Esophagus mucosa (tissue), 1 donor: ENCODE measurements around the gene NOXA1. TPM values are rescaled to one million over a fixed set of nuclear protein-coding genes. Genes with fewer than 3 reads are reported as not detected.
A peak's percentile ranks its signal among the peaks of the same experiment; 100 is the strongest.

Experiments used
- ATAC-seq: fragments of 200-7000 bp; cut with Tn5 transposase; one replicate; pipeline ENCODE4 v1.9.1; 2020
- total RNA-seq: library from RNA; stranded (reverse); gene quantifications from one replicate; pipeline ENCODE4 v1.2.4, GENCODE V29; 2023
- donor health status: DM: yes; HTN: yes; CAD: no.

NOXA1 gene
- total RNA-seq, 1 donor from 2014 or later: 5.5 TPM

DNA sequence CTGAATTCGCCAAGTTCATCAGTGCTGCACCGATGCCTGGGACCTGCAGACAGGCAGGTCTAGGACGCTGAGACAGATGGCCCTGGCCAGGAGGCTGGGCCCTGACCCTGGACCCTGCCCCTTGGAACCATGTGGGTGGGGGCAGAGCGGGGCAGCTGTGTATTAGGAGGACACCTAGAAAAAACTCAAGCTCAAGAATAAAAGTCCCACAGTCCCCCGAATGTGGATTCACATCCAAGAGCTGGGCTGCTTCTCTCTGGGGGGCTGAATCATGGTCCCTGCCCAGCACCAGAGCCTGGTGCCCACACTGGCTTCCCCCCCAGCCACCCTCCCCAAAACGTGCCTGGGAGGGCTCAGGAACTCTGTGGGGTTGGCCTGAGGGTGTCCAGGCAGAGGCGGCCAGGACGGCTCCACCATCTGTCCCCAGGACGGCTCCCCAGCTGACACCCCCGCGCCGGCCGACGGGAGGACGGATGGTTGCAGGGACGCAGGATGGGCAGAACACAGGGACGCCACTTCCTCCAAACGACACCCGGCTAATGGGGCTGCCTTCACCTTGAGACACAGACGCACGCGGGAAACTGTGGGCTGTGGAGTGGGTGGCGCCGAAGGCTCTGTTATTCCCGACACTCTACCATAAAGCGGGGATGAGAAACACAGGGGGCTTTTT, 35.2 kb upstream of the NOXA1 start:
- no peak for ATAC-seq

DNA sequence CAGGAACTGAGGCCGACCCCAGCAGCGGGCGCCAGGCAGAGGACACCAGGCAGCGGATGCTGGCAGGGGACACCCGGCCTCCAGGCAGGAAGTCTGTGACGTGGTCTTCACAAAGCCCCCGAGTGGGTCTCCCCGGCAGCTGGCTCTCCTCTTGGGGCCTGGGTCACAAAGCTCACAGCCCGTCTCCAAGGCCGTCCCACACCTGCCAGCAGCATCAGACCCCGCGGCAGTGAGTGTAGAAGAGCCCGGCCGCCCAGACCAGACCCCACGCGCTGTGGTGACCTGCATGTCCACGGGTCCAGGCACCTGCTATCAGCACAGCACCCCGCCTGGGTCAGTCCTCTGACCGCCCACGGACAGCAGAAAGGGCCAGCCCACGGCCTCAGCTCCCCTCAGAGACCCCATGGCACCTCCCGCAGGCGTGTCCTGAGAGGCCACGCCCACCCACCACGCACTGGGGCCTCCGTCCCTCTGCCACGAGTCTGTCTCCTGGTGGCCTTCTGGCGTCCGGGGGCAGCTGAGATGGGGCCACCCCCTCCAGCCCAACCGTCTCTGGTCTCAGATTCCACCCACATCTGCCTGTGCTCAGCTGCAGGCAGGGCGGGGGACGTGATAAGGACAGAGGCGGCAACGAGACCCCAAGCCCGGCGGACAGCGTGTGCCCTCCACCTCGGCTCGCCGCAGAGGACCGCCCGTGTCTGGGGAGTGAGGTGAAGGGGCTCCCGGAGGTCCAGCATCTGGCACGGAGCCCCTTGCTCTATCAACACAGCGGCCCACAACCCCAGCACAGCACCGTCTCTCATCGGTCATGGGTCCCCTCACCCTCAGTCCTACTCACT, 34.4 kb upstream of the NOXA1 start:
- no peak for ATAC-seq

DNA sequence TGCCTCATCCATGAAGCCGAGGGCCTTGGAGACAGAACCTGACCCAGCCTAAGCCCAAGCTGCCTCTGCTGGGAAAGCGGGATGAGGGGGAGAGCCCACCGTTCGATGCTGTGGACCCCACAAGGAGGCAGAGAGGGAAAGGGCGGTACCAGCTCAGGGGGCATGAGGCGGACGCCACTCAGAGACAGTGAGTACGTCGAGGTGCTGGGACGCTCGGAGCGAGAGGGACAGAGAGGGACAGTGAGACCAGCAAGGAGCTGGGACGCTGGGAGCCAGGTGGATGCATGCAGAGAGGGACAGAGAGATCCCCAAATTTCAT, 33.8 kb upstream of the NOXA1 start:
- ATAC-seq: no peak

DNA sequence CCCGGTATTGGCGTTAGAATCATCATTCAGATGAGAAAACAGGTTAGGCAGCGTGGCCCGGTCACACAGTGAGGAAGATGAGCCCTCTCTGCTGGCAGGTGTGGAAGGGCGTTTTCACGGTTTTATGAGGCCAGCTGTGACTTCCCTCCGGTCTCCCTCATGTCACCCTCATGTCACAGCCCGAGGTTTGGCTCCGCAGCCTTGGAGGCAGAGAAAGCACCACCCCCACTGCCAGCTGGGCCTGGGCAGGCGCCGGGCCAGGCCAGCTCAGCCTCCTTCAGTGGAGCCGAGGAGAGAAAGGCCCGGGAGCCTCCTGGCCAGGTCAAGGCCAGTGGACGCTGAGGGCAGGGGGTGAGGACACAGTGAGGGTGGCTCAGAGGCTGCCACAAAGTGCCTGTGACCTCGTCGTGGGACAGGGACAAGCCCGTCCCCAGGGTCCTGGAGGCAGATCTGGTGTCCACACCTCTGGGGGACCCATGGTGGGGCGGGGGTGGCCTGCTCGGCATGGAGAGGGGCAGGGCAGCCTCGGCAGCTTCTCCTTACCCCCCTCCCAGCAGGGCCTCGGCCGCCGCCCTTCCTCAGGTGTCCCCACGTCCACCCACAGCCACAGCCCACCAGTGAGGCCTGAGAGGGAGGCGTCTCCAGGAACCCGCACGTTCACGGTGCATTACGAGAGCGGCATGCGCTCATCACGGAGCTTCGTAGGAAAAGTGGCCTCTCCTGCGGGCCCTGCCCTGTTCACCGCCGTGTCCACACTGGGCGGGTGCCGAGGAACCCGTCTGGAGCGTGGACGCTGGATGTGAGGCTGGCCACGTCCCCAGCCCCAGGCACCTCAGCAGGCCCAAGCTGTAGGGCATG, 32.4 kb upstream of the NOXA1 start:
- peak; percentile 22 for ATAC-seq

DNA sequence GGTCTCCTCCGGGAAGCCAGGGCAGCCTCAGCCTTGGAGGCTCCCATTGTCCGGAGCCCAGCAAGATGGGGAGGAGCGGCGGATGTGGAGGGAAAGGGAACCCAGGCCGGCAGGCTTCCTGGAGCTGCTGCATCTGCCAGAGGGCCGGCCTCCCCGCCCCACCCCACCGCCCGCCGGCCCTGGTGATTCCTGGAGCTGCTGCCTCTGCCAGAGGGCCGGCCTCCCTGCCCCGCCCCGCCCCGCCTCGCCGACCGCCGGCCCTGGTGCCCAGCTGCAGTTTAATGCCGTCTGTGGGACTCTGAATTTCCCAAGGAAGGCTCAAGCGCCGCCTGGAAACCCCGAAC, 31.8 kb upstream of the NOXA1 start:
- peak; percentile 23 for ATAC-seq

DNA sequence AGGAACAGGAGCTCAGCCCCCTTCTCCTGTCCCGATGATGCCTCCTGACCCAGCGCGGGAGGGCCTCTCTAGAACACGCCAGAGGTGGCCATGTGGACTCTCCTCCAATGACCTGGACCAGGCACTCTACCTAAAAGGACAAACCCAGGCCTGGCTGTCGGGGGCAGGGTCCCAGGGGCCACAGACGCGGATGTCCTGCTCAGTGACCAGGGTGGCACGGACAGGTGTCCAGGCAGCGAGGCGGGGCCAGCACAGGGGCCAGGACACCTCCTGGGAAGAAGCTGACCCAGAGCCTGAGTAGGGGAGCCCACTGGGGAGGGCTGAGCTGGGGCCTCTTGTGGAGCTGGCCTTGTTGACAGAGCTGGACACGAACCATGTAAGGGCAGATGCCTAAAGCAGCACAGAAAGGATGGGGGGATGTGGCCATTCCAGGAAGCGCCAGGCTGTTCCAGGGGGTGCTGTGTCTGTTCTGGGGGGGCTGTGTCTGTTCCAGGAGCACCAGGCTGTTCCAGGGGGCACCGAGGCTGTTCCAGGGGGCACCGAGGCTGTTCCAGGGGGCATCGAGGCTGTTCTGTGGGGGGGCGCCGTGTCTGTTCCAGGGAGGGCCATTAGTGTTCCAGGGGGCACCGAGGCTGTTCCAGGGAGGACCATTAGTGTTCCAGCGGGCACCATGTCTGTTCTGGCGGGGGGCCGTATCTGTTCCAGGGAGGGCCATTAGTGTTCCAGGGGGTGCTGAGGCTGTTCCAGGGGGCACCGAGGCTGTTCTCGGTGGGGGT, 30.8 kb upstream of the NOXA1 start:
- ATAC-seq: no peak

DNA sequence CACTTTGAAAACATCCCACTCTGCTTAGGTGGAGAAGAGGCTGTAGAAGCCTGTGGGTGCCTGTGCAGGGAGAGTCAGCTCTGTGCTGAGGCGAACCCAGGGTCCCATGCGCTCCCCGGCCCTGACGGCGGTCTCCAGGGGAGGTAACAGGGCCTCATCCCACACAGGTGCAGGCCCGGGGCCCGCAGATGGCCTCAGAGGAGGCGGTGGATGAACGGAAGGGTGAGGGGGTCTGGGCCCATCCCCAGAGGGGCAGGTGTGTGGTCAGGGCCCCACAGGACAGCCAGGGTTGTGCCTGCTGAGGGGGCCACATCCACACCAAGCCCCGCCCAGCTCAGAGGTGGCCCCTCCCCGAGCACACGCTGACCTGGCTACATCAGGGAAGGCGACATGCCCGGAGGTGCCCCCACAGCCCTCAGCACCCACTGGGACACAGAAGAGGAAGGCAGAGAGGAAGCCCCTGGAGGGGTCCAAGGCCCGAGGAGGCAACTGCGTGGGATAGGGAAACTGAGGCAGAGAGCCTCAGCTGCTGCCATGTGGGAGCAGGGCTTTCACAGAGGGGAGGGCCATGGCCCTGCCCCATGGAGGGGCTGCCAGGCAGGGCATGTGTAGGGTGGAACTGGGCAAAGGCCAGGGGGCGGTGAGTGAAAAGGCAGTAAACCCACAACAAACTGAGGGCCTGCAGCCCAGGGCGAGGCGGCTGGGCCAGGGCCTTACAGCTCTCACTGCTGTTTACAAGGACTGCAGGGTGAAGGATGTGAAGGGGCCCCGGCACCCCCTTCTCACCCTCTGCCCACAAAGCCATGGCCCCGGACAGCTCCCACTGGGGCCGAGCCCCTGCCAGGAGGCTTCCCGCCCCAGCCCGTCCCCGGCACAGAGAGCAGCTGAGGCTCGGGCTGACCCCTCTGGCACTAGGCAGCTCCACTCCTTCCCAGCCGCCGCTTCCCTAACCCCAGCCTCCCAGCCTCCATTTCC, 29.7 kb upstream of the NOXA1 start:
- ATAC-seq: no peak

DNA sequence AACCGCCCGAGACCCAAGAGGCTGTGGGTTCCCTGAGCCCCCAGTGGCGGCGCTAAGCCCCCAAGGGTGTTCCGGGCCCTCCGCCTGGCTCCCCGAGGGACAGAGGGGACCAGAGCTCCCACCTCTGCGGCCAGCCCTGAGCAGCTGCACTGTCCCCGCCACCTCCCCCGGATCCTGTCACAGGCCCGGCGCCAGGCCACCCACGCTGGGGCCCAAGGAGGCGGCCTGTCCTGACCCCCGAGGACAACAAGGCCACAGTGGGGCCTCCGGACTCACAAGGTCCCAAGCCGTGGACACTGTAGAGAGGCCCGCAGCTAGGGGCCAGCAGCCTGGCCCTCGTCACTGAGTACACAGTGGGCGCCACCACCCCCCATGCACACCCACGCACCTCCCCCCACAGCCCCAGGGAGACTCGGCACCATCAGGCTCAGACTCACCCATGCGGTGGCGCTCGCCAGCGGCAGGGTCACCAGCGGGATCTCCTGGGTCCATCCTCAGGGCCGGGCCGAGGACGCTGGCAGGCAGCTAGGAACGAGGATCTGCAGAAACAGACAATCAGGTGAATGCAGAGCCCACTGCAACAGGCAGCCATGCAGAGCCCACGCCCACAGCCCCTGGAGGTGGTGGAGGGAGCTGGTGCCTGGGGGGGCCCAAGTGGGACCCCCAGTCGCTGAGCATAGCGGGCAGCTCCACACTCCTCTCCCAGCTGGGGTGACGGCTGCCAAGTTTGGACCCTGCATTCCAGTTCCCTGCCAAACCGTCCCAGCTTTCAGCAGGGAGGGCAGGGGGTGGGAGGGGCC, 28.1 kb upstream of the NOXA1 start:
- no peak for ATAC-seq

DNA sequence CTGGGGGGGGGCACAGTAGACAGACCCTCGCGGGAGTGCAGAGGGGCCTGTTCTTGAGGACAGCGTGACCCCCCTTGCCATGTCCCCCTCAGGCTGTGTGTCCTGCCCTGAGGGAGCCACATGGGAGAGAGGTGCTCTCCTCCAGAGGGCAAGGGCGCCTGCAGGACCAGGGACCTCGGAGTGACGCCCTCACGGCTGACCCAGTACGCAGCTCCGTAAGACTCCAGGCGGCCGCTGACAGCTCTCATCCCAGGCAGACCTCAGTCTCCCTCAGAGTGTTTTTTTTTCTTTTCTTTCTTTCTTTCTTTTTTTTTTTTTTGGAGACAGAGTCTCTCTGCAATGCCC, 27.6 kb upstream of the NOXA1 start:
- no peak for ATAC-seq

DNA sequence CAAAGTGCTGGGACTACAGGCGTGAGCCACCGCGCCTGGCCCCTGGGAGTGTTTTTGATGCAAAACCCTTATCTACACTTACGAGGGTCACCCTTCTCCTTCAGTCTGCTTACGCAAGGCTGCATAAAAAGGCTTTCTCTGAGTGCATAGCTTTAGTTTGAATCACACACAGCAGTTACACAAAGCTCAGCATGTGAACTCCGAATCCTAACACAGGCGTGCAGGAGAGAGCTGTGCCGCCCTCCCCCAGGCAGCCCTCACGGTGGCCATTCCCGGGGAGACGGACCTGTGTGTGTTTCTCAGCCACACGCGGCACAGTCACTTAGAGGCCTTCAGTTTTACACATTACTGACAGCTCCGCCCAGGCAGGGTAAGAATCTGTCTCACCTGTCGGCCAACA, 27.0 kb upstream of the NOXA1 start:
- no peak for ATAC-seq

DNA sequence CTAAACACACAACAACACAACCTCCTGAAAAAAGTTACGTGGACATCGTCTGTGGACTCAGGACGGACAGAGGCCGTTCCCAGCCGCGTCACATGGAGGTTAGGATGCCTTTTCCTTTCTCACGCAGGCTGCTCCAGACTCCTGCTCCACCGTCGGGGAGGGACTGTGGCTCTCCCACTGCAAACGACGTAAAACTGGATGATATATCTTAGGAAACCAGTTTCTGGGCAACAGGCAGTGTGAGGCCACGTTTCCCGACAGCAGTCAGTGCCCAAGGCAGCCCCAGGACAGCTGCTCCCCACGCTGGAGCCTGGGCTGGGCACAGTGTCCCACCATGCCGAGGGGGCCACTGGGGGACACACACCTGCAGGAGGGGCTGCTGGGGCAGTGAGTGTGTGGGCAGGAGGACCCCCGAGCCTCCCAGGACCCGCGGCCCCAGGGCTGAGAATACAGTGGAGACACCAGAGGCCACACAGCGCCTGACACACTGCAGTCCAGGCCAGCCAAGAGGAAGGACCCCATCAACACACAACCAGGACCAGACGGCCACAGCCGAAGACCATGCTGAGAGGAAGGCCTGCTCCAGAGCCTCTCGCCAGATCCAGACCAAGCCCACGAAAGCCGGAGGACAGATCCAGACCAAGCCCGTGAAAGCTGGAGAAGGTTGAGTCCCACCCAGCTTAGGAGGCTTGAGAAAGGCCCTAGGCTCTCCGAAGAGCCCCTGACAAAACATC, 26.4 kb upstream of the NOXA1 start:
- peak; percentile 22 for ATAC-seq

DNA sequence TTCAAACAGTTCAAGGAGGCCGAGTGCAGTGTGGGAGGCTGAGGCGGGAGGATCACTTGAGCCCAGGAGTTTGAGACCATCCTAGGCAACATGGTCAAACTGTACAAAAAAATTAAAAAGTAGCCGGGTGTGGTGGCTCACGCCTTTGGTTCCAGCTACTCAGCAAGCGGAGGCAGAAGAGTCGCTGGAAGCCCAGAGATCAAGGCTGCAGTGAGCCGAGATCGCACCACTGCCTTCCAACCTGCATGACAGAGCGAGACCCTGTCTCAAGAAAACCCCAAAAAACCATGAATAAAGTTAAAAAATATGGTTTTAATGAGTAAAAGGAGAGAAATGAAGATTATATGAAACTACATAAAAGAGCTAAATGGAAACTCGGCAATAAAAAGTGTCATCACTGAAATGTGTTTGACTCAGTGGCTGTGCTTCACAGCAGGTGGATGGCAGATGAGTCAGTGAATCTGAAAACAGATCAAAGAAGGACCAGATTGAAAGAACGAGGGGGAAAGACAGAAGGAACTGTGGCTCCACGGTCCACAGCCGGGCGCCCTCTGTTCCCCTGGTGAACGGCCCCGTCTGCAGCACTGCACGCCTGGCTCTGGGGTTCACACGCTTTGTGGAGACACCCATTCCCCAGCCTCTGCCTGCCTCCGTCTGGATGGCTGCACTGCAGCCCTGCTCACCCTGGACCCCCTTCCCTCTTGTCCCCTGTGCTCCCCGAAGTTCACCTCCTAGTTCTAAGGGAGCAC, 25.3 kb upstream of the NOXA1 start:
- ATAC-seq: no peak

DNA sequence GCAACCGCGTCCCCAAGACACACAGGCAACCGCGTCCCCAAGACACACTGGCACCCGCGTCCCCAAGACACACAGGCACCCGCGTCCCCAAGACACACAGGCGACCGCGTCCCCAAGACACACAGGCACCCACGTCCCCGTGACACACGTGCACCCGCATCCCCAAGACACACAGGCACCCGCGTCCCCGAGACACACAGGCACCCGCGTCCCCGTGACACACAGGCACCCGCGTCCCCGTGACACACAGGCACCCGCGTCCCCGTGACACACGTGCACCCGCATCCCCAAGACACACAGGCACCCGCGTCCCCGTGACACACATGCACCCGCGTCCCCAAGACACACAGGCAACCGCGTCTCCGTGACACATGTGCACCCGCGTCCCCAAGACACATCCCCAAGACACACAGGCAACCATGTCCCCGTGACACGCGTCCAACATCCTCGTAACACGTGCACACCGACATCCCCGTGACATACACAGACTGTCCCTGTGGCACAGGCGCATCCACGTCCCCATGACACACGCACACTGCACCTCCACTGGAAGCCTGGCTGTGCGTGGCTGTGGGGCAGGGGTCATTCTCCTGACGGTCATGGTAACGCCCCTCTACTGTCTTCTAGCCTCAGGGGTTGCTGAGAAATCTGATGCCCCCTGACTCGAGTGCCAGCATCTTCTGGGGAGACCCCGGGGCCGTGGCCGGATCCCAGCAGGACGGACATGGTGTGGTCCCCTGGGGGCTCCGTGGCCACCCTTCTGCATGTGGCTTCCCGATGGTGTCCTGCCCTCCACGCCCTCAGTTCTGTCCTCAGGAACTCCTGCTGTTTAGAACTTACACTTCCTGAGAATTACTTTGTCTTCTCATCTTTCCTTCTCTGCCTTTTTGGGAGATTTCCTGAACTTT, 24.4 kb upstream of the NOXA1 start:
- ATAC-seq: peak; percentile 31

DNA sequence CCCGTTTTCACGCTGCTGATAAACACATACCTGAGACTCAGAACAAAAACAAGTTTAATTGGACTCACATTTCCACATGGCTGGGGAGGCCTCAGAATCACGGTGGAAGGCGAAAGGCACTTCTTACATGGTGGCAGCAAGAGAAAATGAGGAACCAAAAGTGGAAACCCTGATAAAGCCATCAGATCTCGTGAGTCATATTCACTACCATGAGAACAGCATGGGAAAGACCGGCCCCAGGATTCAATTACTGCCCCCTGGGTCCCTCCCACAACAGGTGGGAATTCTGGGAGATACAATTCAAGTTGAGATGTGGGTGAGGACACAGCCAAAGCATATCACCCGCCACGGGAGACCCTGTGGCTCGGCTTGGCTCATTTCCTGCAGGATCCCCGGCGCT, 20.4 kb upstream of the NOXA1 start:
- no peak for ATAC-seq

DNA sequence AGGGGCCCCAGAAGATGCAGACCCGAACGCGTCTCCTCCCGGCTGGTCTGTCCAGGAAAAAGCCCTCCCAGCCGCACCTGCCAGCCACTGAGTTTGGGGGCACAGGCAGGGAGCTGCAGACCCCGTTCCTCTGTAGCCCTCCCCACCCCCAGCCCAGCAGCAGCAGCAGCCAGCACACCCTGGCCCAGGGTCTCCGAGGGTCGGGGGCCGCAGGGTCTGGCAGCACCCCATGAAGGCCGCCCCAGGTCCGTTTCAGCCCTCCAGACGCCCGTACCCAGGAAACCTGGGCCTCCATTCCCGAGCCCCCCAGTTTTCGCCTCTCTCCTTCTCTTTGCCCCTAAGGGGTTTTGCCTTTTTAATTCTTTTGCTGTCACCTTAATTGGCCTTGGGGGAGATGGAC, 19.9 kb upstream of the NOXA1 start:
- no peak for ATAC-seq

DNA sequence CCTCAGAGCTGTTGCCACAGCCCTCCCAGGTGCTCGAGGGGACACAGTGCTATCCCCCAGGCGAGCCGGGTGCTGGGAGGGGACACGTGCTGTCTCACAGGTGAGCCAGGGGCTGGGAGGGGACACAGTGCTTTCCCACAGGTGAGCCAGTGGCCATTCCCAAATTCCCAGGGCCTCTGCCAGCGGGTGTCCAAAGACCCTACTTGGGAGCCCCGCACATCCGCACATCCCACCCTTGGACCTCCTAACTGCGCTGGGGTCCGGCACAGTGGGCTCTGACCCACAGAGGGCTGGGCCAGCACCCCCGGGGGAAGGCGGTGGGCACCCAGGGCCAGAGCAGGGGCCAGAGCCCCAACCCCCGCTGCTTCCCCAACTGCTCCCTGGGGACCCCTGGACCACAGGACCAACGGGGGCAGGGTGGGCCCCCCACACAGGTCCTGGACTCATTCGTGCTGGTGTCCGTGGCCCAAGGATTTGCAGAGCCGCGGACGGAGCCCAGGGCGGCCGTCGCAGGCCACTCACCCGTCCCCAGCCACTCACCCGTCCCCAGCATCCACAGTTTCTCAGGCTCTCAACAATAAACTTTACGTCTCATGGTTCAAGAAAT, 18.1 kb upstream of the NOXA1 start:
- no peak for ATAC-seq

DNA sequence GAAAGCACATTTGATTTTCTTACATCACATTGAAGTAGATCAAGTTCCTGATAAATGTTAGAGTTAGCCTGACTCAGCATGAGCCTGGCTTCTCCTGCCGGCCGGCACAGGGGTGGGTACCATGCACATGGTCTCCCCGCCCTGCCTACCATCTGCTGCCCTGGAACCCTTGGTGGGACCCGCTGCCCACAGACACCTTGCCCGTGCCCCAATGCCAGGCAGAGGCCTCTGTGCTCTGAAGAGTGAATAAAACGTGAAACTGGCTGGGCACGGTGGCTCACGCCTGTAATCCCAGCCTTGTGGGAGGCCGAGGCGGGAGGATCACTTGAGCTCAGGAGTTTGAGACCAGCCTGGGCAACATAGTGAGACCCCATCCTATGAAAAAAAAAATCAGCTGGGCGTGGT, 17.5 kb upstream of the NOXA1 start:
- no peak for ATAC-seq
